ENCODE results near the gene PDK1.

DNA sequence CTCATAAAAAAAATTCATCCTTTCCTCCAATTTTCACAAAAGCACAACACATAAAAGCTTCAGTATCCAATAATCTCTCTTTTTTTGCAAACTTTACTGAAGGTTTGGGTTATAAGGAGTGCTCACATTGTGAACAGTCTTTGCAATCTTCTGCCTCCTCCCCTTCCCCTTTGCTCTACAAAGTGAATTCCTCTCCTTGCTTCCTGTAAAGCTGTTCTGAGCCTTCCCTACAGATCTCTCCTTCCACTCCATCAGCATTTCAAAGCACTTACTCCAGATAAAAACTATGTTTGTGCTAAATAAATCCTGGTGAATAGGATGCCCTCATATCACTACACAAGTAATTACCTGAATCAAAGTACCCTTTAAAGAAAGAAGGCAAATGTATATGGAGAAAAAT, 4.6 kb upstream of the PDK1 start:
- TF ChIP-seq BHLHE40 (IDR thresholded peaks at IDR 0.05; ENCODE audit: borderline replicate concordance) = no peak
- TF ChIP-seq LEF1 (IDR thresholded peaks at IDR 0.05; ENCODE audit: borderline replicate concordance) = no peak
- no peak for TF ChIP-seq ARNT (IDR thresholded peaks at IDR 0.05)
- TF ChIP-seq, protein P1, sequence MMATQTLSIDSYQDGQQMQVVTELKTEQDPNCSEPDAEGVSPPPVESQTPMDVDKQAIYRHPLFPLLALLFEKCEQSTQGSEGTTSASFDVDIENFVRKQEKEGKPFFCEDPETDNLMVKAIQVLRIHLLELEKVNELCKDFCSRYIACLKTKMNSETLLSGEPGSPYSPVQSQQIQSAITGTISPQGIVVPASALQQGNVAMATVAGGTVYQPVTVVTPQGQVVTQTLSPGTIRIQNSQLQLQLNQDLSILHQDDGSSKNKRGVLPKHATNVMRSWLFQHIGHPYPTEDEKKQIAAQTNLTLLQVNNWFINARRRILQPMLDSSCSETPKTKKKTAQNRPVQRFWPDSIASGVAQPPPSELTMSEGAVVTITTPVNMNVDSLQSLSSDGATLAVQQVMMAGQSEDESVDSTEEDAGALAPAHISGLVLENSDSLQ (IDR thresholded peaks at IDR 0.05) = no peak
- TF ChIP-seq ZNF384 (IDR thresholded peaks at IDR 0.05) = no peak
- no peak for TF ChIP-seq FOXK2 (IDR thresholded peaks at IDR 0.05)
- TF ChIP-seq ELF4 (IDR thresholded peaks at IDR 0.05) = no peak
- TF ChIP-seq TARDBP (IDR thresholded peaks at IDR 0.05) = no peak
- TF ChIP-seq HDGF (IDR thresholded peaks at IDR 0.05; ENCODE audit: borderline replicate concordance) = no peak
- no peak for TF ChIP-seq FOXM1 (IDR thresholded peaks at IDR 0.05; ENCODE audit: borderline replicate concordance)
- no peak for TF ChIP-seq L3MBTL2 (conservative IDR thresholded peaks at IDR 0.05)
